GM18951 (cell line): ENCODE results near the gene CEMIP.

ENCODE experiments used
- POLR2A ChIP-seq: IDR thresholded peaks from 4 replicates; pipeline ENCODE4 v1.6.1; 2011; ENCODE audit warnings: mild to moderate bottlenecking; ENCODE audit not compliant: insufficient read length, insufficient read depth; ENCODE audit errors: extremely low read depth
- in situ Hi-C: fragments of 300-500 bp; cut with MboI; formaldehyde crosslinking; loops from one replicate; pipeline ENCODE4 v1.12.0; 2022; ENCODE audit warnings: low sequenced_read_pairs, mixed read lengths, inconsistent platforms; ENCODE audit not compliant: unreplicated experiment

The CEMIP gene

DNA sequence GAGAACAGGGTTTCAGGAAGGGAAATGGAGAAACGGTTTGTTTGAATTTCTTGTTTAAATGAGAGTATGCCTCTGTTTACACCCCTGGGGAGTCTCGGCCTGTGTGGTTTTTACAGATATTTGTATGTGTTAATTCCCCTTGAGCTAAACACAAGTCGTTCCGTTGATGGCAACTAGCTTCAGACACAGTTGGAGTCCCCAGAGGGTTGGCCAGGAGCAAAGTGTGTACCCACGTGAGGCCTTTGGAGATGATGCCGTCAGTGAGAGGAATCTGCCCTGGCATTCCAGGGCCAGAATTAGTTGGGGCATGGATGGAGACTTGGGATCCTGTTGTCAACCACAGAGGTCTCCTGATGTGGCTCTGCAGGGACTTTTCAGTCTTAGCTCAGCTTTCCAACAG, 44.0 kb downstream of the CEMIP start:
- in situ Hi-C loops = no loop called here
- no peak for TF ChIP-seq POLR2A

DNA sequence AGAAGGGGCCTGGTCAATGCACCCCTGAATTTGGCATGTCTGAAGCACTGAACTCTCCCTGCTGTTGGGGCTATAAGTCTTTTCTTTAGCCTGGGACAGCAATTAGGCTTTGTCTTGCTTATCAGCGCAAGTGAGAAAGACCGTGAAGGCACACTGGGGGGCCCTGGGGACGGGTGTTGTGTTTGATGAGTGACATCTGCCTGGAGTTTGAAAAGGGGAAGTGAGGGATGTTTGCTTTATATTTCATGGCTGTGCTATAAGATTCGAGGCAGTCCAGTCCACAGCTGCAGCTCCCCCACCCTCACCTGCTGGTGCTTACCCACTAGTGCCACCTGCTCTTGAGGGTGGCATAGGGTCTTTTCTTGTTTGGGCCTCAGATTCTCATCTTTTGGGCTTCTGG, 44.8 kb downstream of the CEMIP start:
- TF ChIP-seq POLR2A = no peak
- in situ Hi-C loops = no loop called here

DNA sequence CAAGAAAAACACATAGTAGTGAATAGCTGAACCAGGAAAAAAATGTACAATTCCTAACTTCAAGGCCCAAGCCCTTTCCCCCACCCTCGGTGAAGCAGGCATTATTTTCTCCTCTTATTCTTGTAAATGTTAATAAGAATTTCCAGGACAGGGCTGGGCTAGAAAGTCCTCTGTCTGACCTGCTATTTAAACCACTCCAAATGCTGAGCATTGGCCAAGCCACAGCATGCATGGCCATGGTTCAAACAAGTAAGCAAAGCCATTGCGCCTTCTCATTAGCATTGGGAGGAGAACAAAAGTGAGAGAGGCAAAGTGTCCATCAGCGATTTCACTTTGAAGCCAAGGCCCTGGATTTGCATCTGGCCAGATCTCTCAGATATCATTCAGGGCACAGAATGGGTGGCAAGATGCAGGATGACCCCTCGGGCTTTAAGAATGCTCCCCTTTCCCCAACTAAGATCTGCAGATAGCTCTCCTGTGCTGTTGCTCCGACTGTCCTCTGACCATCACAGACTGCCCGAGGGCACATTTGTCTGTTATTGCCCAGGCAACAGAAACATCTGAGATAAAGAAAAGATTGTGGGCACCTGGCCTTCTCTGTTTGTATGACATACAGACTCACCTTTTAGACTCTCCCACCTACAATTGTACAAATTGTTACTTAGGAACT, 46.3 kb downstream of the CEMIP start:
- no peak for TF ChIP-seq POLR2A
- in situ Hi-C loops = no loop called here

DNA sequence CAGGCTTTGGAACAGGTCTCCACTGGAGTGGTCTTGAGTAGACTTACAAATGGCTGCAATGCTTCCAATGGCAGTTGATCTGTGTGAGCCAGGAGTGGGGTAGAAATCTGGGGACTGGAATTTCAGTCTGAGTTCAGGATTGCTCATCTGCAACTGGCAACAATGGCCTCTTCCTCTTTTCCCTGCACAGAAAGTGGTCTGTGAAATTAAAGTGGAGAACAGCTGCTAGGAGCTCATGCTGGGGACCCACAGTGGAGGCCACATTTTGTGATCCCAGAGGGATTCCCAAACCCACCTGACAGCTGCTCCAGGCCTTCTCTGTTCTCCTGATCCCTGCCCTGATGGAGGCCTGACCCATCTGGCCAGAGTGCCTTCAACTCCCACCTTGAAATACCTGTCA, 49.6 kb downstream of the CEMIP start:
- in situ Hi-C loops = no loop called here

DNA sequence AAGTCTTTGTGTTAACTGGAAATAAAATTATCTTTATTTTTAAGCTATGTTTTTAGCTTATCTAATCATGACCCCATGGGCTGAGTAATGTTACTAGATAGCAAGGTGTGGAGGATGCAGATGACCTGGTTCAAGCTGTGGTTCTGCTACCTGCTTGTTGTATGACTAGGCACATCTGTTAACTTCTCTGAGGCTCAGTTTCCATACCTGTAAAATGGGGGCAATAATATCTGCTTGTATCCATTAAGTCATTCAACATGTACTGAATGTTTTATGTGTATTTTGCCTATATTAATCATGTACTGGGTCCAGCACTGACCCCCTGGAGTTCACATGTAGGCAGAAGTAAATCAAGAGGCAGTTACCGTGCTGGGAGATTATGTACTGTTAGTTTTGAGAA, 51.5 kb downstream of the CEMIP start:
- TF ChIP-seq POLR2A = no peak

More for the DNA sequence above, 49.6 kb downstream of the CEMIP start:
- no peak for TF ChIP-seq POLR2A

DNA sequence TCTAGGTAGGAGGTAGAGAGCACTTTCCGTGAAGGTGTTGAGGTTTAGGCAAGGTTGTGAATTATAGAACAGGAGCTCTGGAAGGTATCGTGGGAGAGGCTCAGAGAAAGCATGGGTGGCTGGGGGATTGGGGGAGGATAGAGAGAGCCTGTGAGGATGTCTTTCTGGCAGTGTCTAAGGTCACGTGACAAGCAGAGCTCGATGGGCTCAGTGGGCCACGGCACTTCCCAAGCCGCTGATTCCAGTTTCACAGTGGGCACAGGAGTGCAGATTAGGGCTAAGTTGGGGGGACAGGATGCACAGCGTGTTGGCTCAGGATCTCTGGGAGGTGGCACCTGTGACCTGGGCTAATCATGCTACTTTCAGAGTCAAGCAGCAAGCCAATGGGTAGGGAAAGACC, 52.0 kb downstream of the CEMIP start:
- TF ChIP-seq POLR2A = no peak
- in situ Hi-C loops = no loop called here

More for the DNA sequence above, 51.5 kb downstream of the CEMIP start:
- in situ Hi-C loops = no loop called here

DNA sequence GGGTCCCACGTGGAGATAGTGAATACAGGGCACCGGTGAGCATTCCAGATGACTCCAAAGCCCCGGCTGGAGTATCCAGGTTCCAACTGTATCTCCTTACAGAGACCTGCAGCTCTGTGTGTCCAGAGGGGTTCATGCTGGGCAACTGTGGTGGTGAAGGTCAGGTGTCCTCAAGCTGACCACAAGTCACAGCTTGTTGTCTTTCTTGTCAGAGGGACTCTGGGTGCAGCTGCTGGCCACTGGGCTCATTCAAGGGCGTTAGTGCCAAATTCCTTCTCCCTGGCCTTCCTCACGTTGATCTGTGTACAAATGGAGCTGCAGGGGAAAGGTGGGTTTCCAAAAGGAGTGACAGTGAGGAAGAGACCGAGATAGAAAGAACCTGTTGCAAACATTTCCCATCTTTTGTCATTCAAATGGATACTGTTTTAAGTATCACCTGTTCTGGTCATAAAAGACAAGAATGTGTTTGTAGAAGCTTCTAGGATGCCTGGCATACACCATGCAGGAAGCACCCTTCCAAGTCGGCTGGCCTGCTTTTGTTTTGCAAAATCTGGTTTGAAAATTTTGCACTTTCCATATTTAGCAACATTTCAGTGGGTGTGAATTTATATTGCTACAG, 52.5 kb downstream of the CEMIP start:
- in situ Hi-C loops = no loop called here
- no peak for TF ChIP-seq POLR2A

DNA sequence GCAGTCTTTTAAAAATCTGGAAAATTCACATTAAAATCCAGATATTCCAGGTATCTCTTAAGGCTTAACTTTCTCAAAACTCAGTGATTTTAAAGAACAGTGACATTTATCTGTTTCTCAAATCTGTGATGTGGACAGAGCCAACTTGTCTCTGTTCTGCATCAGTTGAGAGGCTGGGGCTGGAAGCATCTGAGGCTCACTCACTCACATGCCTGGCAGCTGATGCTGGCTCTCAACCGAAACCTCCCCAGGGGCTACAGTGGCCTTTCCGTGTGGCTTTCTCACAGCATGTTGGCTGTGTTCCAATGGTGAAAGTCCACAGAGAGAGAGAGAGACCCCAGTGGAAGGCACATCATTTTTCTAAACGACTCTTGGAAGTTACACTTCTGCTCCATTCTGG, 53.5 kb downstream of the CEMIP start:
- no peak for TF ChIP-seq POLR2A
- in situ Hi-C loops = no loop called here

DNA sequence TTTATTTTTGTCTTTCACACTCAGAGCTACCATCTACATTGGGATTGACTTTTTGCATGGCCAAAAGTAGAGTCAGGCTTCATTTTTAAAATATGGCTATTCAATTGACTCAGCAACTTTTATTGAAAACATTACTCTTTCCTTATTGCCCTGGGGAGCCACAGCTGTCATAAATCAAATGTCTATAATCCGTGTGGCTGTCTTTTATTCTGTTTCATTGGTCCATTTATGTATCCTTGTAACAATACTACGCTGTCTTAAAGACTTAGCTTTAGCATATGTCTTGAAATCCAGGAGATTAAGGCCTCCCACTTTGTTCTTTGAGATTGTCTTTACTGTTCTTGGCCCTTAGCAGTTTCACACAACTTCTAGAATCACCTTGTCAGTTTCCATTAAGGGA, 55.2 kb downstream of the CEMIP start:
- in situ Hi-C loops = no loop called here
- TF ChIP-seq POLR2A = no peak

DNA sequence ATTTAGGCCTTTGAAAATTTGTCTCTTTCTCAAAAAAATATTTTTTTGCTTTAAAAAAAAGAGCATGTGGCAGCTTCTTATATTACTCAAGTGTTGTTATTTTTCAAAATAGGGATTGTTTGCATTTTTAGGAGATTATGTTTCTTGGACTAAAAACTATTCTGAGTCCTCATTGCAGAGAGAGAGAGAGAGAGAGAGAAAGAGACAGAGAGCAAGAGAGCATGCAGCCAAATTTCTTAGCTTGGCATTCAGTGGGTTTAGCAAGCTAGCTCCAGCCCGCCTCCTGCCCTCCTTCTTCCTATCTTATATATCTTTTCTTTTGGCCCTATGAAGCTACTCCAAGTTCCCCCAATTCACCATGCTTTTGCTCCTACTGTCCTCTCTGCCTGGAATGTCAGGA, 55.7 kb downstream of the CEMIP start:
- TF ChIP-seq POLR2A = no peak
- in situ Hi-C loops = no loop called here

DNA sequence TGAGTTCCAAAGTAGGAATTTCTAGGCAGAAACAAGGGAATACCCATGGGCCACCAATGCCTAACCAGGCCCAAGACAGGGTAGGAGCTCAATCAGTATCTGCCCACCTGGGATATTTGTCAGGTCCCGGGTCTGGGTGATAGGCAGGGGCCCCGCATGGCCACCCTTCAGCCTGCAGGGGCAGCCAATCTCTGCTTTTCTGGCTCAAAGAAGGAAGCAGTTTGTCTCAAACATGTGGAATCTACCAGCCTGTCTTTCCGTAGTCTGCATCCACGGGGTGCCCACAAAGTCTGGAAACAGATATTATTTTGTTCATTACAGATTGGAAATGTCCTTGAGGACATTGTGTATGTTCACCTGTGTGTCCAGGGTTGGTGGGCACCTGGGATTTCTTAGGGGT, 56.2 kb downstream of the CEMIP start:
- no peak for TF ChIP-seq POLR2A
- in situ Hi-C loops = no loop called here

DNA sequence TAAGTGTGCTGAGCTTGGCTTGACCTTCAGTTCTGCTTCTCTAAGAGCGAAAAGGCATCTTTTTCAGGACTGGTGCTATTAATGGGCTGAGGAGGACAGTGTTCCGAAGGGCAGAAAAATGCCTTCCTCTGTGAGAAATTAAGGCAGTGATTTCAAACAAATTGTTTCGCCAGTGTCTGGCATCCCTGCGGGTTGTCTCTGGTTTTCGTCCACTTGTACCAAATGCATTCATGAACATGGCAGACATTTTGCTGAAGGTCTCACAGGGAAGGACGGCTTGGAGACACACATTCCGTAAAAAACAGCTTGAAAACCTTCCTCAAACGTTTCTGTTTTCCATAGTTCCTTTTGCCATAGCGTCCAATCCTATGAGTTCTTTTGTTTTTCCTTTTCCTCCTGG, 57.1 kb downstream of the CEMIP start:
- TF ChIP-seq POLR2A = no peak
- in situ Hi-C loops = no loop called here

DNA sequence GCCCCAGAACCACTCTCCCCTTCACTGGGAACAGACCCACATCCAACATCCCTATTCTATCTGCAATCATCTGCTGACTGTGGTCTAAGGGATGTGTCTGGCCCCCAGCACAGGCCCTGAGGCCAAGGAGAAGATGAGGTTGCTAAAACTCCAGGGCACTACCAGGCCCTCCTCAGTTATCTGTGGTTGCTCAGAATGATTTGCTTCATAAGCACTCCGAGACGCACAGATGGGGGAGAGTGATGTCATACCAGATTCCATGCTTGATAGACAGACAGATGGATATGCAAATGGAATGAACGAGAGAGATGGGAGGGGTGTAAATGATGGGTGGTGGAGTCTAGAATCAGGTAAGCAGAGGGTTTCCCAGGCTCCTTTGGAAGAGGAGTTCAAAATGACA, 57.8 kb downstream of the CEMIP start:
- no peak for TF ChIP-seq POLR2A
- in situ Hi-C loops = no loop called here

DNA sequence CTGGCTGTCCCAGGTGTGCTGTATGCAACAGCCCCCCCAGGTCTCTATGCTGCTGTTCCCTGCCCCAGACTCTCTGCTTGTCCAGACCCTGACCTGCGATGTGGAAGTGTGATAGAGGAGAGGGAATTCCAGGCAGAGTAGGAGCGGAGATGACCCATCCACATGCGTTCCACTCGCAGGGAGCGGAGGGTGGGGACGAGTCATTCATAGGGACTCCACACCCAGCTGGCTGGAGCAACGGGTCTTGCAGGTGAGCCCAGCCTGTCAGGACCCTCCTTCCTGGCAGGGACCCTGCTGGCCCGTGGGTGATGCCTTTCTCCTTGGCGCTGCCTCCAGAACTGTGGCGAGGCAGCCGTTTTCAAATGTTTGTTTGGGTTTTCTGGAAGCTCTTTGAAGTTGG, 58.8 kb downstream of the CEMIP start:
- in situ Hi-C loops = no loop called here
- TF ChIP-seq POLR2A = no peak
